Panc1 (cell line): ENCODE results near the gene CRLF2.

ENCODE experiments used
- POLR2AphosphoS5 ChIP-seq: IDR thresholded peaks from 2 replicates; pipeline ENCODE4 v1.6.1; 2012; ENCODE audit warnings: mild to moderate bottlenecking, low read depth, low read length, moderate library complexity
- TF ChIP-seq, protein P1 (sequence below): fragments of 450-650 bp; IDR thresholded peaks from 2 replicates; pipeline ENCODE4 v1.5.1; 2017; ENCODE audit warnings: mild to moderate bottlenecking
- TF ChIP-seq, protein P2 (sequence below), 2 experiments: IDR thresholded peaks; 2 replicates each; pipeline ENCODE4 v1.6.1; 2011 to 2012; ENCODE audit warnings: low read depth in 2 of 2, control low read depth in 1 of 2, low read length in 1 of 2, mild to moderate bottlenecking in 1 of 2, moderate library complexity in 1 of 2; ENCODE audit not compliant: insufficient read depth in 1 of 2

DNA sequence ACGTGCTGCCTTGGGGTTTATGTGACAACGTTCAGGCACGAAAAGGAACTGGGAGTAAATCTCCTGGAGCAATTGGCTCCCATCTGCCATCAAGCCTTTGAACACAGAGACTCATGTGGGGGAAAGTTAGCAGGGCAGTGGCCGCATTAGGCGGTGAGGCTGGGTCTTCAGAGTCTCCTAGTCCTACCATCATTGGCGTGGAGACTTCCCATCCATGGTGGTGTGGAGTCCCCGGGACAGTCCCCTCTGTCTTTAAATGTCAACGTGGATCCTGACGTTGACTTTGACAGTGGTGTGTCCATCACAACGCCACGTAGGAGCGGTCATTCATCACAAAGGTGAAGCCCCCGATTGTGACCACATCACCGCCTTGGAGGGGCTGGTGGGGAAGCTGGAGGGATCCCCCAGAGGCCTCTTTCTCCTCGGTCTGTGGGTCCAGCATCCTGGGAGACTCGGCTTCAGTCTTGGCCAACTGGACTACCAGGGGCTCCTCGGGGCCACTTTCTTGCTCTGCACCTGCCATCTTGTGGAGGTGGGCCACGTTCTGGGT lies 21.8 kb downstream of the CRLF2 start:
- TF ChIP-seq, protein P1, sequence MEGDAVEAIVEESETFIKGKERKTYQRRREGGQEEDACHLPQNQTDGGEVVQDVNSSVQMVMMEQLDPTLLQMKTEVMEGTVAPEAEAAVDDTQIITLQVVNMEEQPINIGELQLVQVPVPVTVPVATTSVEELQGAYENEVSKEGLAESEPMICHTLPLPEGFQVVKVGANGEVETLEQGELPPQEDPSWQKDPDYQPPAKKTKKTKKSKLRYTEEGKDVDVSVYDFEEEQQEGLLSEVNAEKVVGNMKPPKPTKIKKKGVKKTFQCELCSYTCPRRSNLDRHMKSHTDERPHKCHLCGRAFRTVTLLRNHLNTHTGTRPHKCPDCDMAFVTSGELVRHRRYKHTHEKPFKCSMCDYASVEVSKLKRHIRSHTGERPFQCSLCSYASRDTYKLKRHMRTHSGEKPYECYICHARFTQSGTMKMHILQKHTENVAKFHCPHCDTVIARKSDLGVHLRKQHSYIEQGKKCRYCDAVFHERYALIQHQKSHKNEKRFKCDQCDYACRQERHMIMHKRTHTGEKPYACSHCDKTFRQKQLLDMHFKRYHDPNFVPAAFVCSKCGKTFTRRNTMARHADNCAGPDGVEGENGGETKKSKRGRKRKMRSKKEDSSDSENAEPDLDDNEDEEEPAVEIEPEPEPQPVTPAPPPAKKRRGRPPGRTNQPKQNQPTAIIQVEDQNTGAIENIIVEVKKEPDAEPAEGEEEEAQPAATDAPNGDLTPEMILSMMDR: no peak
- no peak for TF ChIP-seq POLR2AphosphoS5
- TF ChIP-seq, protein P2, sequence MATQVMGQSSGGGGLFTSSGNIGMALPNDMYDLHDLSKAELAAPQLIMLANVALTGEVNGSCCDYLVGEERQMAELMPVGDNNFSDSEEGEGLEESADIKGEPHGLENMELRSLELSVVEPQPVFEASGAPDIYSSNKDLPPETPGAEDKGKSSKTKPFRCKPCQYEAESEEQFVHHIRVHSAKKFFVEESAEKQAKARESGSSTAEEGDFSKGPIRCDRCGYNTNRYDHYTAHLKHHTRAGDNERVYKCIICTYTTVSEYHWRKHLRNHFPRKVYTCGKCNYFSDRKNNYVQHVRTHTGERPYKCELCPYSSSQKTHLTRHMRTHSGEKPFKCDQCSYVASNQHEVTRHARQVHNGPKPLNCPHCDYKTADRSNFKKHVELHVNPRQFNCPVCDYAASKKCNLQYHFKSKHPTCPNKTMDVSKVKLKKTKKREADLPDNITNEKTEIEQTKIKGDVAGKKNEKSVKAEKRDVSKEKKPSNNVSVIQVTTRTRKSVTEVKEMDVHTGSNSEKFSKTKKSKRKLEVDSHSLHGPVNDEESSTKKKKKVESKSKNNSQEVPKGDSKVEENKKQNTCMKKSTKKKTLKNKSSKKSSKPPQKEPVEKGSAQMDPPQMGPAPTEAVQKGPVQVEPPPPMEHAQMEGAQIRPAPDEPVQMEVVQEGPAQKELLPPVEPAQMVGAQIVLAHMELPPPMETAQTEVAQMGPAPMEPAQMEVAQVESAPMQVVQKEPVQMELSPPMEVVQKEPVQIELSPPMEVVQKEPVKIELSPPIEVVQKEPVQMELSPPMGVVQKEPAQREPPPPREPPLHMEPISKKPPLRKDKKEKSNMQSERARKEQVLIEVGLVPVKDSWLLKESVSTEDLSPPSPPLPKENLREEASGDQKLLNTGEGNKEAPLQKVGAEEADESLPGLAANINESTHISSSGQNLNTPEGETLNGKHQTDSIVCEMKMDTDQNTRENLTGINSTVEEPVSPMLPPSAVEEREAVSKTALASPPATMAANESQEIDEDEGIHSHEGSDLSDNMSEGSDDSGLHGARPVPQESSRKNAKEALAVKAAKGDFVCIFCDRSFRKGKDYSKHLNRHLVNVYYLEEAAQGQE (IDR thresholded peaks at IDR 0.05; ENCODE audit: insufficient read depth in 1 of 2, low read depth in 2 of 2, low read length in 1 of 2): no peak
